ENCODE data around the gene GFRA4. TPM values are rescaled to one million over a fixed set of nuclear protein-coding genes. Genes with fewer than 3 reads are reported as not detected.
A peak's percentile ranks its signal among the peaks of the same experiment; 100 is the strongest.

GFRA4 gene
- total RNA-seq, 1 experiment from 2014 or later = not detected

- Histone ChIP-seq H3K4me3 (replicated peaks in 1 of 2; ENCODE audit: low read depth in 1 of 2, low read length in 2 of 2) (no peak overlapping the region), H3K79me2 (ENCODE audit: insufficient read depth, low read length) (no peaks in the 10 kb centered on the region), H3K9ac (ENCODE audit: low read length) (no peak overlapping the region), H2AFZ (ENCODE audit: low read depth, low read length, poor library complexity, severe bottlenecking) (no peak overlapping the region), H3K9me2 (ENCODE audit: insufficient read depth) (no peaks in the 10 kb centered on the region), H3K4me2 (ENCODE audit: low read length) (no peak overlapping the region), H3K4me1 (ENCODE audit: control insufficient read depth in 1 of 2, insufficient read depth in 2 of 2, low read length in 2 of 2) (peaks cover 0 to 12% of the 10 kb centered on the region in 2 experiments; a peak in 3 of 4 replicates), H3K27me3 (ENCODE audit: insufficient read depth, low read length) (no peaks in the 10 kb centered on the region), H3K36me3 (ENCODE audit: control insufficient read depth in 1 of 2, insufficient read depth in 2 of 2, low read length in 2 of 2) (no peaks in the 10 kb centered on the region), H3K27ac (ENCODE audit: low read depth, low read length) (no peak overlapping the region), H4K20me1 (ENCODE audit: insufficient read depth) (no peaks in the 10 kb centered on the region), H3K9me3 (ENCODE audit: control insufficient read depth in 1 of 2, insufficient read depth in 1 of 2, low read depth in 1 of 2, low read length in 2 of 2) (no peaks in the 10 kb centered on the region)
- intact Hi-C loops (cut with micrococcal nuclease) = loop anchor here (1.0 kb wide), 1 partner anchor 147 kb away; no protein-coding TSS in a partner anchor
- ChIA-PET POLR2A (no interaction called here), CTCF (interaction anchor here (0.9 to 2.7 kb wide), 16 partner anchors 10 to 177 kb away, joined by 3 to 69 read pairs (median 6); partner anchors contain the start of genes ADISSP and SPEF1), RAD21 (ENCODE audit: low non-redundant PET in 1 of 2, low total read pairs in 2 of 2, uncharacterized antibody in 2 of 2, unreplicated experiment in 2 of 2) (interaction anchor here in 1 of 2 experiments (1.6 kb wide), 1 partner anchor 33 kb away, joined by 10 read pairs; no protein-coding TSS in a partner anchor)
- TF ChIP-seq CTCF (IDR thresholded peaks at IDR 0.05 in 2 of 3, conservative IDR thresholded peaks at IDR 0.05 in 1 of 3; ENCODE audit: borderline replicate concordance in 1 of 3, insufficient read depth in 1 of 3, low read depth in 2 of 3, low read length in 2 of 3) = 0 out of 6 replicates have a peak, but pooled peaks of 1 of the 3 experiments have one; percentile 9
- TF ChIP-seq RAD21 (IDR thresholded peaks at IDR 0.05; ENCODE audit: low read depth) = no peak
- ATAC-seq (peak; percentile 45), DNase-seq (ENCODE audit: low read depth, low spot score) (no peak)
- BruUV-seq (replicated peaks) = no TSS peak
Observed at GRCh38 chr20:3710011-3710466, 46.8 kb upstream of the GFRA4 start.

- Histone ChIP-seq H3K9ac (ENCODE audit: low read length) (no peak overlapping the region), H3K79me2 (ENCODE audit: insufficient read depth, low read length) (no peaks in the 10 kb centered on the region), H3K4me3 (replicated peaks in 1 of 2; ENCODE audit: low read depth in 1 of 2, low read length in 2 of 2) (no peak overlapping the region), H3K27ac (ENCODE audit: low read depth, low read length) (no peak overlapping the region), H3K4me2 (ENCODE audit: low read length) (no peak overlapping the region), H3K27me3 (ENCODE audit: insufficient read depth, low read length) (no peaks in the 10 kb centered on the region), H3K36me3 (ENCODE audit: control insufficient read depth in 1 of 2, insufficient read depth in 2 of 2, low read length in 2 of 2) (no peaks in the 10 kb centered on the region), H3K9me3 (ENCODE audit: control insufficient read depth in 1 of 2, insufficient read depth in 1 of 2, low read depth in 1 of 2, low read length in 2 of 2) (no peaks in the 10 kb centered on the region), H2AFZ (ENCODE audit: low read depth, low read length, poor library complexity, severe bottlenecking) (no peak overlapping the region), H3K4me1 (ENCODE audit: control insufficient read depth in 1 of 2, insufficient read depth in 2 of 2, low read length in 2 of 2) (peaks cover 0 to 12% of the 10 kb centered on the region in 2 experiments; a peak in 3 of 4 replicates), H3K9me2 (ENCODE audit: insufficient read depth) (no peaks in the 10 kb centered on the region), H4K20me1 (ENCODE audit: insufficient read depth) (no peaks in the 10 kb centered on the region)
- BruUV-seq (replicated peaks) = no TSS peak
- no peak for TF ChIP-seq YY1 (IDR thresholded peaks at IDR 0.05; ENCODE audit: extremely low read depth, insufficient replicate concordance, low read depth, low read length)
- TF ChIP-seq ZNF274 (IDR thresholded peaks at IDR 0.05; ENCODE audit: low read depth, low read length) = no peak
- intact Hi-C loops (cut with micrococcal nuclease) = no loop called here
- ATAC-seq = no peak
- DNase-seq (ENCODE audit: low read depth, low spot score) = no peak
- RAD21 ChIA-PET (ENCODE audit: low non-redundant PET in 1 of 2, low total read pairs in 2 of 2, uncharacterized antibody in 2 of 2, unreplicated experiment in 2 of 2) = no interaction called here
- CTCF ChIA-PET = interaction anchor here (1.6 kb wide), 1 partner anchor 11 kb away, joined by 7 read pairs; no protein-coding TSS in a partner anchor
- POLR2A ChIA-PET = no interaction called here
Observed at GRCh38 chr20:3707508-3707899, 44.3 kb upstream of the GFRA4 start.
